PC-3 (cell line): Measurements from ENCODE around the gene CHMP4B.

Source experiments
- CTCF ChIP-seq: fragments of 300-600 bp; sonication (generic); conservative IDR thresholded peaks from 2 replicates; pipeline ENCODE4 v1.5.1; 2017; ENCODE audit warnings: antibody characterized with exemption, low read depth, mild to moderate bottlenecking, low read length
- EZH2 ChIP-seq: fragments of 300-600 bp; sonication (generic); IDR thresholded peaks from one replicate; pipeline ENCODE4 v1.6.1; 2017; ENCODE audit warnings: antibody characterized with exemption, mild to moderate bottlenecking, low read length; ENCODE audit not compliant: unreplicated experiment
- EZH2phosphoT487 ChIP-seq: fragments of 300-600 bp; sonication (generic); IDR thresholded peaks from 2 replicates; pipeline ENCODE4 v1.6.1; 2018; ENCODE audit warnings: mild to moderate bottlenecking, antibody characterized with exemption, low read length, borderline replicate concordance

- TF ChIP-seq CTCF (no peak), EZH2 (no peak), EZH2phosphoT487 (no peak)
Measured at GRCh38 chr20:33812152-33812849, 1.2 kb downstream of the CHMP4B start.
